G401 (cell line): Measurements from ENCODE around the gene PTPRN2. TPM values are rescaled to one million over a fixed set of nuclear protein-coding genes. Genes with fewer than 3 reads are reported as not detected.
"Not testable (repeated sequence)": the region's sequence is repeated elsewhere in the genome, so short reads cannot be mapped to it uniquely, and the experiment has no call there.

Source experiments
- DNase-seq: peaks from one replicate; pipeline ENCODE4 v3.0.0-alpha.2; 2015; ENCODE audit warnings: low spot score
- in situ Hi-C: cut with HindIII; loops from 2 replicates; pipeline ENCODE4 v1.10.0; 2016; ENCODE audit warnings: low sequenced_read_pairs, mixed read lengths
- total RNA-seq: library from RNA; depleted of rRNA; stranded (reverse); fragments of >200 nt; shearing (Covaris generic); gene quantifications from 2 replicates; pipeline ENCODE4 v1.2.3, GENCODE V29; 2014

Gene PTPRN2
- total RNA-seq, 1 experiment from 2014 or later = not detected

GRCh38 chr7:157923903-157924630 lies 663.6 kb downstream of the PTPRN2 start:
- DNase-seq = no peak
- in situ Hi-C loops = no loop called here

- DNase-seq = no peak
- in situ Hi-C loops = no loop called here
These were observed 665.0 kb downstream of the PTPRN2 start for GRCh38 chr7:157922576-157922975.

GRCh38 chr7:157918326-157919080 lies 669.1 kb downstream of the PTPRN2 start:
- DNase-seq = no peak
- in situ Hi-C loops = no loop called here

- in situ Hi-C loops = no loop called here
- no peak for DNase-seq
These were observed 670.5 kb downstream of the PTPRN2 start for GRCh38 chr7:157916946-157917640.

GRCh38 chr7:157910446-157910845 lies 677.2 kb downstream of the PTPRN2 start:
- no peak for DNase-seq
- in situ Hi-C loops = no loop called here

- DNase-seq, in situ Hi-C loops: not testable (repeated sequence)
These were observed 677.6 kb downstream of the PTPRN2 start for GRCh38 chr7:157910045-157910444.

GRCh38 chr7:157909370-157909769 lies 678.3 kb downstream of the PTPRN2 start:
- DNase-seq = no peak
- in situ Hi-C loops = no loop called here

GRCh38 chr7:157908006-157908782 lies 679.4 kb downstream of the PTPRN2 start:
- in situ Hi-C loops = no loop called here
- no peak for DNase-seq

GRCh38 chr7:157907091-157907490 lies 680.5 kb downstream of the PTPRN2 start:
- in situ Hi-C loops = no loop called here
- DNase-seq = no peak

GRCh38 chr7:157906583-157906982 lies 681.0 kb downstream of the PTPRN2 start:
- no peak for DNase-seq
- in situ Hi-C loops = no loop called here

- DNase-seq = no peak
- in situ Hi-C loops = no loop called here
These were observed 681.8 kb downstream of the PTPRN2 start for GRCh38 chr7:157905651-157906461.

GRCh38 chr7:157904866-157905570 lies 682.6 kb downstream of the PTPRN2 start:
- no peak for DNase-seq
- in situ Hi-C loops = no loop called here

GRCh38 chr7:157904211-157904865 lies 683.3 kb downstream of the PTPRN2 start:
- in situ Hi-C loops = no loop called here
- DNase-seq = no peak

- in situ Hi-C loops = no loop called here
- no peak for DNase-seq
These were observed 683.9 kb downstream of the PTPRN2 start for GRCh38 chr7:157903710-157904109.

GRCh38 chr7:157903296-157903695 lies 684.3 kb downstream of the PTPRN2 start:
- no peak for DNase-seq
- in situ Hi-C loops = no loop called here

GRCh38 chr7:157901816-157902610 lies 685.6 kb downstream of the PTPRN2 start:
- DNase-seq, in situ Hi-C loops: not testable (repeated sequence)

GRCh38 chr7:157901166-157901565 lies 686.5 kb downstream of the PTPRN2 start:
- DNase-seq = no peak
- in situ Hi-C loops = no loop called here
